DOHH2 (cell line): ENCODE measurements around the gene RPS6KA2.

ENCODE experiments used
- CTCF ChIP-seq: fragments of 200-600 bp; sonication (generic); IDR thresholded peaks from one replicate; pipeline ENCODE4 v1.5.1; 2014; ENCODE audit warnings: antibody characterized with exemption, mild to moderate bottlenecking, low read depth, low read length; ENCODE audit not compliant: poor library complexity, severe bottlenecking
- EZH2phosphoT487 ChIP-seq: fragments of 200-600 bp; sonication (generic); IDR thresholded peaks from 2 replicates; pipeline ENCODE4 v1.6.1; 2017; ENCODE audit warnings: borderline replicate concordance, mild to moderate bottlenecking, antibody characterized with exemption, low read length, moderate library complexity, mixed read lengths

- no peak for TF ChIP-seq EZH2phosphoT487
- no peak for TF ChIP-seq CTCF
These were observed 70.7 kb downstream of the RPS6KA2 start for GRCh38 chr6:166556336-166556735.
